ENCODE data around the gene FANK1. TPM values are rescaled to one million over a fixed set of nuclear protein-coding genes. Genes with fewer than 3 reads are reported as not detected.
"Not testable (repeated sequence)": the region's sequence is repeated elsewhere in the genome, so short reads cannot be mapped to it uniquely, and the experiment has no call there.

The FANK1 gene
- total RNA-seq, 1 experiment from 2014 or later, result 0.85 TPM

DNA sequence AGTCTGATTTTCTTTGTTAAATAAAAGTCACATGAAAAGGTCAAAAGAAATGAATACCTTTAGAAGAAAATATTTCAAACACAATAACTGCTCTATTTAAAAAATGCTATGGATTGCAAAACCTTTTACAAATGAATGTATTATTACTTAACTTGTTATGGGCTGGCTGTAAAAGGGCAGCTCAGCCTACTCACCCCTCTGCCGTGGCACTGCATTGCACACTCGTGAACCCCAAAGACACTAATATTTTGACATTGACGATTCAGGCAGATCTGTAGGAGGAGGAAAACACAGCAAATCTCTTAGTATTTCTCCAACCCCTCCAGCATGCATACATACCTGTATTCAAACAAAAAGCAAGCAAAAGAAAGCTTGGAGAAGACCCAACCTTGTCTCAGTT is 149.5 kb downstream of the FANK1 start:
- H3K36me3 Mint-ChIP-seq (ENCODE audit: insufficient read depth, unreplicated experiment), result peaks cover 5% of the 10 kb centered on the region
- CTCF ChIA-PET, result no interaction called here
- TF ChIP-seq, protein P1, sequence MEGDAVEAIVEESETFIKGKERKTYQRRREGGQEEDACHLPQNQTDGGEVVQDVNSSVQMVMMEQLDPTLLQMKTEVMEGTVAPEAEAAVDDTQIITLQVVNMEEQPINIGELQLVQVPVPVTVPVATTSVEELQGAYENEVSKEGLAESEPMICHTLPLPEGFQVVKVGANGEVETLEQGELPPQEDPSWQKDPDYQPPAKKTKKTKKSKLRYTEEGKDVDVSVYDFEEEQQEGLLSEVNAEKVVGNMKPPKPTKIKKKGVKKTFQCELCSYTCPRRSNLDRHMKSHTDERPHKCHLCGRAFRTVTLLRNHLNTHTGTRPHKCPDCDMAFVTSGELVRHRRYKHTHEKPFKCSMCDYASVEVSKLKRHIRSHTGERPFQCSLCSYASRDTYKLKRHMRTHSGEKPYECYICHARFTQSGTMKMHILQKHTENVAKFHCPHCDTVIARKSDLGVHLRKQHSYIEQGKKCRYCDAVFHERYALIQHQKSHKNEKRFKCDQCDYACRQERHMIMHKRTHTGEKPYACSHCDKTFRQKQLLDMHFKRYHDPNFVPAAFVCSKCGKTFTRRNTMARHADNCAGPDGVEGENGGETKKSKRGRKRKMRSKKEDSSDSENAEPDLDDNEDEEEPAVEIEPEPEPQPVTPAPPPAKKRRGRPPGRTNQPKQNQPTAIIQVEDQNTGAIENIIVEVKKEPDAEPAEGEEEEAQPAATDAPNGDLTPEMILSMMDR (IDR thresholded peaks at IDR 0.05; ENCODE audit: unreplicated experiment), result no peak
- no peaks in the 10 kb centered on the region for H3K4me1 Mint-ChIP-seq (ENCODE audit: low read depth, unreplicated experiment)
- peaks cover 9% of the 10 kb centered on the region for H3K27me3 Mint-ChIP-seq (ENCODE audit: unreplicated experiment)
- DNase-seq, result no peak
- BruUV-seq (replicated peaks), result no TSS peak
- no peaks in the 10 kb centered on the region for H3K9me3 Mint-ChIP-seq (ENCODE audit: low read depth, unreplicated experiment)
- no peak overlapping the region for H3K27ac Mint-ChIP-seq (ENCODE audit: unreplicated experiment)
- no peak overlapping the region for H3K4me3 Mint-ChIP-seq (ENCODE audit: low read depth, unreplicated experiment)
- intact Hi-C loops (cut with micrococcal nuclease; ENCODE audit: unreplicated experiment), result no loop called here

DNA sequence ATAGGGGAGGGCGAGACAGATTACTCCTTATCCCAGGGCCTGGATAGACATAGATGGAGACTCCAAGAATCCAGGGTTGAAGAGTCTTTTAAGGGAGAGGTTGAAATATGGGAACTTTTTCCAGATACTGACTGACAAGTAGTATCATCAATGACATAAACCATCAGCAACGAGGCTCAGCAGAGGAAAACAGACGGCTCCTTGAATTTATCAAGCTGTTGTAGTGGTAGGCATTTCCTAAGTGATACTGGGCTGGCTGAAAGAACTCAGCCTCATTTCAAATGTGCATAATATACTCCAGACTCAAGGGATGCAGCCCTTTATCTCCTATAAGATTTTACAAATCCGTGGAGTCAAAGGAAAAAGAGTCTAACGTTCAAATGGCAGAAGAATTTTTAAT is 150.5 kb downstream of the FANK1 start:
- peaks cover 19% of the 10 kb centered on the region for H3K27me3 Mint-ChIP-seq (ENCODE audit: unreplicated experiment)
- CTCF ChIA-PET, result no interaction called here
- no peak overlapping the region for H3K27ac Mint-ChIP-seq (ENCODE audit: unreplicated experiment)
- intact Hi-C loops (cut with micrococcal nuclease; ENCODE audit: unreplicated experiment), result no loop called here
- no peaks in the 10 kb centered on the region for H3K9me3 Mint-ChIP-seq (ENCODE audit: low read depth, unreplicated experiment)
- no peak overlapping the region for H3K4me3 Mint-ChIP-seq (ENCODE audit: low read depth, unreplicated experiment)
- DNase-seq, result no peak
- no TSS peak for BruUV-seq (replicated peaks)
- H3K36me3 Mint-ChIP-seq (ENCODE audit: insufficient read depth, unreplicated experiment), result peaks cover 4% of the 10 kb centered on the region
- TF ChIP-seq, protein P1 (IDR thresholded peaks at IDR 0.05; ENCODE audit: unreplicated experiment), result no peak
- no peaks in the 10 kb centered on the region for H3K4me1 Mint-ChIP-seq (ENCODE audit: low read depth, unreplicated experiment)

GRCh38 chr10:126047749-126048148 is 151.4 kb downstream of the FANK1 start:
- H3K36me3 Mint-ChIP-seq (ENCODE audit: insufficient read depth, unreplicated experiment); H3K27ac Mint-ChIP-seq (ENCODE audit: unreplicated experiment); DNase-seq; H3K9me3 Mint-ChIP-seq (ENCODE audit: low read depth, unreplicated experiment); H3K4me1 Mint-ChIP-seq (ENCODE audit: low read depth, unreplicated experiment); intact Hi-C loops (cut with micrococcal nuclease; ENCODE audit: unreplicated experiment); H3K4me3 Mint-ChIP-seq (ENCODE audit: low read depth, unreplicated experiment); BruUV-seq (replicated peaks); CTCF ChIA-PET: not testable (repeated sequence)
- peaks cover 28% of the 10 kb centered on the region for H3K27me3 Mint-ChIP-seq (ENCODE audit: unreplicated experiment)

DNA sequence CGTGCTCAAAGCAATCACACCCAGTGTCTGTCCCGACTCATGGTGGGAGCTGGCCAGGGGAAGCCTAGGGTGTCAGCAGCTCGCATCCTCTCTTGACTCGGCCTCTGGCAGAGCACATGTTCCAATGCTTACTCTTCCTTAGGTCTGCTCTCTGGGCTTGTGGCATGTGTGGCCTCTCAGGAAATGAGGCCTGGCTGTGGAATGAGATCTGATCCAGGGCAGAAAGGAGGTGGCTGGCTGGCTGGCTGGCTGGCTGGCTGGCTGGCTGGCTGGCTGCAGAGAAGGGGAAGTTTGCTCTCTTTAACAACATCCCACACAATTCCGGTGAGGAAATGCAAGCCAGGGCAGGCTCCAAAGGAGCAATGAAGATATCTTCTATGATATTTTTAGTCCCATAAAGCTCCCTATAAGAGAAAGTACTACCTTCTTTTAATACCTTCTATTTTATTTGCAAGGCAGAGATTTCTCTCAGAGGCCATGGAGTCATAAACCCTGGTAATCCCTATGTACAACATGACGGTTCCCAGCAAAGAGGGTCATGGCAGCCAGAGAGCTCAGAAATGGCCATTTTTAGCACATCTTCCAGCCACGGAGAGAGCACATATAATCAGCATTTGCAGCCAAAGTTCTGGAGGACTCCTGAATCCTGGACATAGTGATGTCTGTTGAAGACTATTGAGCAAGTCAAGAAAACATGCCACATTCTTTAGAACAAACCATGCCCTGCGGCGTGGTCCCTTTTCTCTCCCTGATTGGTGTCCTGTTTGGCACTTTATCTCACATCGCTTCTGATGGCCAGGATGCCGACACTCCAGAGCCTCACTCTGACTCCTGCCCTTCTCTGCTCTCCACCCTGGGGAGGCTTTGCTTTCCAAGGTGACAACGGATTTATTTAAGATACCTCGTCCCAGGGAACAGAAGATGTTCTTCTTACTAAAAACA is 153.7 kb downstream of the FANK1 start:
- Mint-ChIP-seq H3K27me3 (ENCODE audit: unreplicated experiment) (peaks cover 31% of the 10 kb centered on the region), H3K4me3 (ENCODE audit: low read depth, unreplicated experiment) (no peak overlapping the region), H3K4me1 (ENCODE audit: low read depth, unreplicated experiment) (no peaks in the 10 kb centered on the region), H3K36me3 (ENCODE audit: insufficient read depth, unreplicated experiment) (peaks cover 4% of the 10 kb centered on the region), H3K27ac (ENCODE audit: unreplicated experiment) (no peak overlapping the region), H3K9me3 (ENCODE audit: low read depth, unreplicated experiment) (no peaks in the 10 kb centered on the region)
- TF ChIP-seq, protein P1 (IDR thresholded peaks at IDR 0.05; ENCODE audit: unreplicated experiment), result no peak
- DNase-seq, result no peak
- no TSS peak for BruUV-seq (replicated peaks)
- intact Hi-C loops (cut with micrococcal nuclease; ENCODE audit: unreplicated experiment), result no loop called here
- CTCF ChIA-PET, result interaction anchor here (0.7 kb wide), 1 partner anchor 254 kb away, joined by 3 read pairs; no protein-coding TSS in a partner anchor

- no TSS peak for BruUV-seq (replicated peaks)
- peaks cover 31% of the 10 kb centered on the region for H3K27me3 Mint-ChIP-seq (ENCODE audit: unreplicated experiment)
- H3K4me1 Mint-ChIP-seq (ENCODE audit: low read depth, unreplicated experiment), result no peaks in the 10 kb centered on the region
- DNase-seq, result no peak
- CTCF ChIA-PET, result no interaction called here
- H3K27ac Mint-ChIP-seq (ENCODE audit: unreplicated experiment), result no peak overlapping the region
- H3K9me3 Mint-ChIP-seq (ENCODE audit: low read depth, unreplicated experiment), result no peaks in the 10 kb centered on the region
- no peak overlapping the region for H3K4me3 Mint-ChIP-seq (ENCODE audit: low read depth, unreplicated experiment)
- intact Hi-C loops (cut with micrococcal nuclease; ENCODE audit: unreplicated experiment), result no loop called here
- H3K36me3 Mint-ChIP-seq (ENCODE audit: insufficient read depth, unreplicated experiment), result peaks cover 4% of the 10 kb centered on the region
- TF ChIP-seq, protein P1 (IDR thresholded peaks at IDR 0.05; ENCODE audit: unreplicated experiment), result no peak
These were observed 155.8 kb downstream of the FANK1 start for GRCh38 chr10:126052171-126052570.

Data from Calu3 (cell line).